WTC11 (cell line): ENCODE data around the gene BORCS5. TPM values are rescaled to one million over a fixed set of nuclear protein-coding genes. Genes with fewer than 3 reads are reported as not detected.

Source experiments
- ATAC-seq: fragments of 200-7000 bp; cut with Tn5 transposase; 2 replicates; pipeline ENCODE4 v1.10.0; 2021; ENCODE audit warnings: mild to moderate bottlenecking, moderate library complexity
- CTCF ChIA-PET: fragments of 300-600 bp; sonication (Branson Sonifier 250); formaldehyde crosslinking; loops from one replicate; lab custom pipeline; 2021; ENCODE audit warnings: antibody characterized with exemption; lab: Charles Lee
- POLR2A ChIA-PET: fragments of 350-600 bp; sonication (Branson Sonifier 250); formaldehyde crosslinking; loops from one replicate; lab custom pipeline; 2021; ENCODE audit warnings: antibody characterized with exemption; lab: Charles Lee
- DNase-seq: peaks from one replicate; pipeline ENCODE4 v3.0.0; 2021; ENCODE audit warnings: low spot score
- H3K27ac Mint-ChIP-seq: 2 replicates; pipeline ENCODE4 v1.8.0; 2021; ENCODE audit warnings: mixed read lengths
- H3K27me3 Mint-ChIP-seq: 2 replicates; pipeline ENCODE4 v1.8.0; 2021; ENCODE audit warnings: low read depth, mild to moderate bottlenecking, moderate library complexity, mixed read lengths
- H3K36me3 Mint-ChIP-seq: 2 replicates; pipeline ENCODE4 v1.8.0; 2021; ENCODE audit warnings: mixed read lengths
- H3K4me1 Mint-ChIP-seq: 2 replicates; pipeline ENCODE4 v1.8.0; 2022; ENCODE audit warnings: mixed read lengths
- H3K4me3 Mint-ChIP-seq: 2 replicates; pipeline ENCODE4 v1.8.0; 2021; ENCODE audit warnings: mild to moderate bottlenecking, moderate library complexity, mixed read lengths
- H3K9me3 Mint-ChIP-seq: 2 replicates; pipeline ENCODE4 v1.8.0; 2021; ENCODE audit warnings: mixed read lengths
- ATF1 ChIP-seq: sonication (generic); formaldehyde crosslinking; IDR thresholded peaks from 2 replicates; pipeline ENCODE4 v1.8.1; 2023; ENCODE audit warnings: mild to moderate bottlenecking, moderate library complexity, missing genetic modification reagents
- CBFB ChIP-seq: sonication (generic); formaldehyde crosslinking; IDR thresholded peaks from 2 replicates; pipeline ENCODE4 v1.8.1; 2022; ENCODE audit warnings: mild to moderate bottlenecking, low read depth, missing genetic modification reagents
- CREB1 ChIP-seq: sonication (generic); formaldehyde crosslinking; IDR thresholded peaks from 2 replicates; pipeline ENCODE4 v1.8.0; 2023; ENCODE audit warnings: mild to moderate bottlenecking, missing genetic modification reagents
- E2F1 ChIP-seq: sonication (generic); formaldehyde crosslinking; IDR thresholded peaks from 2 replicates; pipeline ENCODE4 v1.8.0; 2022; ENCODE audit warnings: mild to moderate bottlenecking, missing genetic modification reagents
- E2F4 ChIP-seq: sonication (generic); formaldehyde crosslinking; IDR thresholded peaks from 2 replicates; pipeline ENCODE4 v1.8.1; 2022; ENCODE audit warnings: low read depth, mild to moderate bottlenecking, moderate library complexity, missing genetic modification reagents, borderline replicate concordance
- ERG ChIP-seq: fragments of 250-450 bp; sonication (Bioruptor Pico); IDR thresholded peaks from 2 replicates; pipeline ENCODE4 v1.8.0; 2021; ENCODE audit warnings: mild to moderate bottlenecking
- JUN ChIP-seq: sonication (generic); formaldehyde crosslinking; IDR thresholded peaks from 2 replicates; pipeline ENCODE4 v1.8.0; 2023; ENCODE audit warnings: mild to moderate bottlenecking, missing genetic modification reagents
- KAT7 ChIP-seq: sonication (generic); formaldehyde crosslinking; IDR thresholded peaks from 2 replicates; pipeline ENCODE4 v1.8.1; 2023; ENCODE audit warnings: missing genetic modification reagents, mild to moderate bottlenecking, borderline replicate concordance
- PREB ChIP-seq: sonication (generic); formaldehyde crosslinking; IDR thresholded peaks from 2 replicates; pipeline ENCODE4 v1.8.1; 2022; ENCODE audit warnings: mild to moderate bottlenecking, missing genetic modification reagents, moderate library complexity, borderline replicate concordance
- PRRX2 ChIP-seq: fragments of 250-450 bp; sonication (Bioruptor Pico); IDR thresholded peaks from 2 replicates; pipeline ENCODE4 v1.8.0; 2021; ENCODE audit warnings: mild to moderate bottlenecking
- SMAD3 ChIP-seq: sonication (generic); formaldehyde crosslinking; IDR thresholded peaks from 2 replicates; pipeline ENCODE4 v1.8.0; 2022; ENCODE audit warnings: missing genetic modification reagents, mild to moderate bottlenecking, borderline replicate concordance
- TEAD1 ChIP-seq: sonication (generic); formaldehyde crosslinking; IDR thresholded peaks from 2 replicates; pipeline ENCODE4 v1.8.0; 2022; ENCODE audit warnings: mild to moderate bottlenecking, missing genetic modification reagents
- USF2 ChIP-seq: sonication (generic); formaldehyde crosslinking; IDR thresholded peaks from 2 replicates; pipeline ENCODE4 v1.8.1; 2023; ENCODE audit warnings: mild to moderate bottlenecking, missing genetic modification reagents, moderate library complexity
- ZBTB21 ChIP-seq: sonication (generic); formaldehyde crosslinking; IDR thresholded peaks from 2 replicates; pipeline ENCODE4 v1.8.1; 2023; ENCODE audit warnings: mild to moderate bottlenecking, missing genetic modification reagents, borderline replicate concordance
- ZBTB43 ChIP-seq: sonication (generic); formaldehyde crosslinking; IDR thresholded peaks from 2 replicates; pipeline ENCODE4 v1.8.1; 2023; ENCODE audit warnings: mild to moderate bottlenecking, missing genetic modification reagents
- ZNF138 ChIP-seq: sonication (generic); formaldehyde crosslinking; conservative IDR thresholded peaks from 2 replicates; pipeline ENCODE4 v1.8.1; 2022; ENCODE audit warnings: mild to moderate bottlenecking, moderate library complexity, missing genetic modification reagents
- ZNF263 ChIP-seq: sonication (generic); formaldehyde crosslinking; IDR thresholded peaks from 2 replicates; pipeline ENCODE4 v1.8.1; 2022; ENCODE audit warnings: low read depth, mild to moderate bottlenecking, moderate library complexity, missing genetic modification reagents
- ZNF281 ChIP-seq: sonication (generic); formaldehyde crosslinking; IDR thresholded peaks from 2 replicates; pipeline ENCODE4 v1.8.0; 2023; ENCODE audit warnings: mild to moderate bottlenecking, missing genetic modification reagents
- ZNF396 ChIP-seq: fragments of 250-450 bp; sonication (Bioruptor Pico); IDR thresholded peaks from 2 replicates; pipeline ENCODE4 v1.8.0; 2021; ENCODE audit warnings: mild to moderate bottlenecking, moderate library complexity, borderline replicate concordance
- ZNF425 ChIP-seq: fragments of 250-450 bp; sonication (Bioruptor Pico); conservative IDR thresholded peaks from 2 replicates; pipeline ENCODE4 v1.9.0; 2021; ENCODE audit warnings: mild to moderate bottlenecking
- total RNA-seq: library from RNA; stranded (reverse); gene quantifications from 3 replicates; pipeline ENCODE4 v1.2.3, GENCODE V29; 2021

The BORCS5 gene
- total RNA-seq, 1 experiment from 2014 or later, result 16.4 TPM

- H3K27me3 Mint-ChIP-seq, result no peaks in the 10 kb centered on the region
- TF ChIP-seq USF2 (CRISPR knock-in tag), result no peak
- TF ChIP-seq E2F1 (CRISPR knock-in tag), result no peak
- no peak for TF ChIP-seq E2F4 (CRISPR knock-in tag)
- TF ChIP-seq TEAD1 (CRISPR knock-in tag), result no peak
- no peak for TF ChIP-seq PREB (CRISPR knock-in tag)
- TF ChIP-seq ZBTB43 (CRISPR knock-in tag), result no peak
- TF ChIP-seq CREB1 (CRISPR knock-in tag), result no peak
- no peak for TF ChIP-seq CBFB (CRISPR knock-in tag)
- no peak for TF ChIP-seq ZNF138
- TF ChIP-seq SMAD3 (CRISPR knock-in tag), result no peak
- no peak for TF ChIP-seq PRRX2
- TF ChIP-seq KAT7 (CRISPR knock-in tag), result no peak
- no peak for TF ChIP-seq ZBTB21
- TF ChIP-seq JUN (CRISPR knock-in tag), result no peak
- no peak for TF ChIP-seq ZNF425 (CRISPR knock-in tag)
- CTCF ChIA-PET, result interaction anchor here (0.6 kb wide), 1 partner anchor 275 kb away, joined by 3 read pairs; no protein-coding TSS in a partner anchor
- ATAC-seq, result no peak
- no peaks in the 10 kb centered on the region for H3K9me3 Mint-ChIP-seq
- H3K4me3 Mint-ChIP-seq, result no peak overlapping the region
- POLR2A ChIA-PET, result no interaction called here
- no peak for DNase-seq
- H3K27ac Mint-ChIP-seq, result no peak overlapping the region
- H3K36me3 Mint-ChIP-seq, result no peaks in the 10 kb centered on the region
- peaks cover 22% of the 10 kb centered on the region for H3K4me1 Mint-ChIP-seq
Measured at GRCh38 chr12:12461923-12462315, 105.0 kb downstream of the BORCS5 start.

GRCh38 chr12:12465522-12465921 lies 108.6 kb downstream of the BORCS5 start:
- Mint-ChIP-seq H3K4me3 (no peak overlapping the region), H3K9me3 (peaks cover 11% of the 10 kb centered on the region), H3K27ac (no peak overlapping the region), H3K4me1 (peaks cover 10% of the 10 kb centered on the region), H3K27me3 (peaks cover 2% of the 10 kb centered on the region; the same call in 1 of the 2 replicates), H3K36me3 (peaks cover 15% of the 10 kb centered on the region)
- no peak for ATAC-seq
- ChIA-PET CTCF (no interaction called here), POLR2A (no interaction called here)
- DNase-seq, result no peak
- TF ChIP-seq ATF1 (CRISPR knock-in tag), result no peak
- TF ChIP-seq ZNF263 (CRISPR knock-in tag), result no peak
- no peak for TF ChIP-seq ERG
- no peak for TF ChIP-seq PREB (CRISPR knock-in tag)
- no peak for TF ChIP-seq ZNF396 (CRISPR knock-in tag)
- TF ChIP-seq CREB1 (CRISPR knock-in tag), result no peak
- no peak for TF ChIP-seq ZNF281
